ENCODE data around the gene IFI30.

- TF ChIP-seq EZH2 (IDR thresholded peaks at IDR 0.05; ENCODE audit: insufficient read depth, poor library complexity, severe bottlenecking): no peak
- TF ChIP-seq EZH2phosphoT487 (IDR thresholded peaks at IDR 0.05; ENCODE audit: insufficient read depth, low read depth): no peak
Observed at GRCh38 chr19:18123819-18124218, 49.8 kb upstream of the IFI30 start.
